Measurements from ENCODE around the gene TP53TG3.
"Not testable (repeated sequence)": the region's sequence is repeated elsewhere in the genome, so short reads cannot be mapped to it uniquely, and the experiment has no call there.

Gene TP53TG3

GRCh38 chr16:32676065-32676464 is at the start of gene TP53TG3:
Gene TP53TG3, minus strand, starts transcription at chr16:32676165. Its CDS starts 68 bp downstream, at chr16:32676097.
- in situ Hi-C loops (cut with HindIII; ENCODE audit: low sequenced_read_pairs); H3K4me3 ChIP-seq (ENCODE audit: low read depth, low read length): not testable (repeated sequence)

GRCh38 chr16:32650876-32651275 is 25.1 kb downstream of the TP53TG3 start:
- in situ Hi-C loops (cut with HindIII; ENCODE audit: low sequenced_read_pairs); DNase-seq (ENCODE audit: low read depth, low spot score); H3K4me3 ChIP-seq (ENCODE audit: low read depth, low read length): not testable (repeated sequence)

More at GRCh38 chr16:32676065-32676464, at the start of gene TP53TG3:
- DNase-seq (ENCODE audit: low read depth, low spot score) = not testable (repeated sequence)

- DNase-seq (ENCODE audit: low read depth, low spot score); H3K4me3 ChIP-seq (ENCODE audit: low read depth, low read length); in situ Hi-C loops (cut with HindIII; ENCODE audit: low sequenced_read_pairs): not testable (repeated sequence)
Observed at GRCh38 chr16:32647562-32647961, 28.4 kb downstream of the TP53TG3 start.

- DNase-seq (ENCODE audit: low read depth, low spot score); in situ Hi-C loops (cut with HindIII; ENCODE audit: low sequenced_read_pairs); H3K4me3 ChIP-seq (ENCODE audit: low read depth, low read length): not testable (repeated sequence)
Observed at GRCh38 chr16:32646780-32647179, 29.2 kb downstream of the TP53TG3 start.

GRCh38 chr16:32646177-32646576 is 29.8 kb downstream of the TP53TG3 start:
- in situ Hi-C loops (cut with HindIII; ENCODE audit: low sequenced_read_pairs); H3K4me3 ChIP-seq (ENCODE audit: low read depth, low read length); DNase-seq (ENCODE audit: low read depth, low spot score): not testable (repeated sequence)

- H3K4me3 ChIP-seq (ENCODE audit: low read depth, low read length); in situ Hi-C loops (cut with HindIII; ENCODE audit: low sequenced_read_pairs); DNase-seq (ENCODE audit: low read depth, low spot score): not testable (repeated sequence)
Observed at GRCh38 chr16:32645278-32645908, 30.6 kb downstream of the TP53TG3 start.

GRCh38 chr16:32644715-32645114 is 31.2 kb downstream of the TP53TG3 start:
- in situ Hi-C loops (cut with HindIII; ENCODE audit: low sequenced_read_pairs); H3K4me3 ChIP-seq (ENCODE audit: low read depth, low read length); DNase-seq (ENCODE audit: low read depth, low spot score): not testable (repeated sequence)

- DNase-seq (ENCODE audit: low read depth, low spot score); H3K4me3 ChIP-seq (ENCODE audit: low read depth, low read length); in situ Hi-C loops (cut with HindIII; ENCODE audit: low sequenced_read_pairs): not testable (repeated sequence)
Observed at GRCh38 chr16:32637614-32638013, 38.4 kb downstream of the TP53TG3 start.

GRCh38 chr16:32632096-32632495 is 43.9 kb downstream of the TP53TG3 start:
- DNase-seq (ENCODE audit: low read depth, low spot score); in situ Hi-C loops (cut with HindIII; ENCODE audit: low sequenced_read_pairs): not testable (repeated sequence)

More at GRCh38 chr16:32632096-32632495, 43.9 kb downstream of the TP53TG3 start:
- not testable (repeated sequence) for H3K4me3 ChIP-seq (ENCODE audit: low read depth, low read length)
